Astrocyte of the cerebellum (primary cell): ENCODE measurements around the gene VANGL2.

Source experiments
- DNase-seq: peaks from one replicate; pipeline ENCODE4 v3.0.0-alpha.2; 2011; ENCODE audit warnings: low read depth
- H3K4me3 ChIP-seq: 2 replicates; pipeline ENCODE4 v1.5.1; 2011; ENCODE audit warnings: mild to moderate bottlenecking, low read depth, low read length, moderate library complexity
- in situ Hi-C: cut with HindIII; loops from 2 replicates; pipeline ENCODE4 v1.10.0; 2017; ENCODE audit warnings: low sequenced_read_pairs
- TF ChIP-seq, protein P1 (sequence below): IDR thresholded peaks from 2 replicates; pipeline ENCODE4 v1.5.1; 2012; ENCODE audit warnings: low read length, low read depth, moderate library complexity, mild to moderate bottlenecking; ENCODE audit errors: missing control alignments

The VANGL2 gene

GRCh38 chr1:160429702-160430535 is 29.6 kb downstream of the VANGL2 start:
- TF ChIP-seq, protein P1, sequence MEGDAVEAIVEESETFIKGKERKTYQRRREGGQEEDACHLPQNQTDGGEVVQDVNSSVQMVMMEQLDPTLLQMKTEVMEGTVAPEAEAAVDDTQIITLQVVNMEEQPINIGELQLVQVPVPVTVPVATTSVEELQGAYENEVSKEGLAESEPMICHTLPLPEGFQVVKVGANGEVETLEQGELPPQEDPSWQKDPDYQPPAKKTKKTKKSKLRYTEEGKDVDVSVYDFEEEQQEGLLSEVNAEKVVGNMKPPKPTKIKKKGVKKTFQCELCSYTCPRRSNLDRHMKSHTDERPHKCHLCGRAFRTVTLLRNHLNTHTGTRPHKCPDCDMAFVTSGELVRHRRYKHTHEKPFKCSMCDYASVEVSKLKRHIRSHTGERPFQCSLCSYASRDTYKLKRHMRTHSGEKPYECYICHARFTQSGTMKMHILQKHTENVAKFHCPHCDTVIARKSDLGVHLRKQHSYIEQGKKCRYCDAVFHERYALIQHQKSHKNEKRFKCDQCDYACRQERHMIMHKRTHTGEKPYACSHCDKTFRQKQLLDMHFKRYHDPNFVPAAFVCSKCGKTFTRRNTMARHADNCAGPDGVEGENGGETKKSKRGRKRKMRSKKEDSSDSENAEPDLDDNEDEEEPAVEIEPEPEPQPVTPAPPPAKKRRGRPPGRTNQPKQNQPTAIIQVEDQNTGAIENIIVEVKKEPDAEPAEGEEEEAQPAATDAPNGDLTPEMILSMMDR: no peak
- H3K4me3 ChIP-seq: no peak overlapping the region
- in situ Hi-C loops: loop anchor here (5.0 to 10.0 kb wide), 2 partner anchors 37 to 155 kb away; no protein-coding TSS in a partner anchor
- DNase-seq: no peak

DNA sequence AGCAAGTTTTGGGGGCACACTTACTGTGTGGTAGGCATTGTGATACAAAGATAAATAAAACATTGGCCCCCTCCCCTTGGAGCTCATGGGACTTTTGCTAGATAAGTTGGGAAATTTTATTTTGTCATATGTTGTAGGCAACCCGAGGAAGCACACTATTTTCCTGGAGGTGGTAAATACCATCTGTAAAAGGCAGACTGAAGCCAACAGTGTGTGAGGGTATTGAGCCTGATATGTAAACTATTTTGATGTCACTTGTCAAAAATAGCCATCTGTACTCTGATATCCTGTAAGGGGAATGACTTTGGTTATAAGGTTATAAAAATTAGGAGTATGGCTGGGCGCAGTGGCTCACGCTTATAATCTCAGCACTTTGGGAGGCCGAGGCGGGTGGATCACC is 30.6 kb downstream of the VANGL2 start:
- H3K4me3 ChIP-seq: no peak overlapping the region
- in situ Hi-C loops: loop anchor here (5.0 to 10.0 kb wide), 2 partner anchors 36 to 154 kb away; no protein-coding TSS in a partner anchor
- DNase-seq: no peak
- TF ChIP-seq, protein P1: no peak

DNA sequence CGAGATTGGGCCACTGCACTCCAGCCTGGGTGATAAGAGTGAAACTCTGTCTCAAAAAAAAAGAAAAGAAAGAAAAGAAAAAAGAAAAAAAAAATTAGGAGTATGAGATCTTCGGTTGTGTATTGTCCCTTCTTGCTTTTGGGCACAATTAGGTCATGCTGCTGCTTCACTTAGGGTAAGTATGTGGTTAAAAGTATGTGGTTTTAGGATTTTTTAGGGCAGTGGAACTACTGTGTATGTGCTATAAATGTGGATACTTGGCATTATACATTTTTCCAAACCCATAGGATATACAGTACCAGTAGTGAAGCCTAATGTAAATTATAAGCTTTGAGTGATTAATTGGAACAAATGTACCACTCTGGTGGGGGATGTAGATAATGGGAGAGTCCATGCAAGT is 31.2 kb downstream of the VANGL2 start:
- TF ChIP-seq, protein P1: no peak
- in situ Hi-C loops: loop anchor here (5.0 to 10.0 kb wide), 2 partner anchors 36 to 153 kb away; no protein-coding TSS in a partner anchor
- DNase-seq: no peak
- no peak overlapping the region for H3K4me3 ChIP-seq

GRCh38 chr1:160432371-160432786 is 32.0 kb downstream of the VANGL2 start:
- no peak overlapping the region for H3K4me3 ChIP-seq
- TF ChIP-seq, protein P1: no peak
- in situ Hi-C loops: loop anchor here (5.0 to 10.0 kb wide), 2 partner anchors 35 to 152 kb away; no protein-coding TSS in a partner anchor
- DNase-seq: no peak

DNA sequence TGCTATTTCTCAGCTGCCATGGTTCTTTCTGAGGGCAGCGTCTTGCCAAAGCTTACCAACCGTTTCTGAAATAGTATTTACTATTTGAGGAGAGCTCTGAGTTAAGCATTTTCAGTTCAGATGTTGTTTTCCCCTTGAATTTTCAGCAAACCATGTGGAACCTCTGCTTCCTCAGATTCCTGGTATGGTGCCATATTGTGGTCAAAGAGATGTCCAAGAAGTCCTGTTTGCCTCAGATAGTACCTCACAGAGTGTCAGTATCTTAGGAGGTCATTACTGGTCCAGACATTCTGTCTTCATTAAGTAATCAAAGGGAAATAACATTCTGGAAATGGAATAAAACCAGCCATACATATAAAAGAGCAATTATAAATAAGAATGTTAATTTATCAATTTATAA is 36.6 kb downstream of the VANGL2 start:
- H3K4me3 ChIP-seq: no peak overlapping the region
- no peak for DNase-seq
- in situ Hi-C loops: loop anchor here (10.0 kb wide), 1 partner anchor 148 kb away; no protein-coding TSS in a partner anchor
- TF ChIP-seq, protein P1: no peak

GRCh38 chr1:160437432-160438316 is 37.3 kb downstream of the VANGL2 start:
- TF ChIP-seq, protein P1: no peak
- in situ Hi-C loops: loop anchor here (10.0 kb wide), 1 partner anchor 147 kb away; no protein-coding TSS in a partner anchor
- DNase-seq: no peak
- H3K4me3 ChIP-seq: no peak overlapping the region
